Panc1 (cell line): ENCODE results near the gene TGDS.

Experiments used
- CTCF ChIP-seq: fragments of 450-650 bp; IDR thresholded peaks from 2 replicates; pipeline ENCODE4 v1.5.1; 2017; ENCODE audit warnings: mild to moderate bottlenecking
- POLR2AphosphoS5 ChIP-seq: IDR thresholded peaks from 2 replicates; pipeline ENCODE4 v1.6.1; 2012; ENCODE audit warnings: mild to moderate bottlenecking, low read depth, low read length, moderate library complexity
- REST ChIP-seq, 2 experiments: IDR thresholded peaks; 2 replicates each; pipeline ENCODE4 v1.6.1; 2011 to 2012; ENCODE audit warnings: low read depth in 2 of 2, control low read depth in 1 of 2, low read length in 1 of 2, mild to moderate bottlenecking in 1 of 2, moderate library complexity in 1 of 2; ENCODE audit not compliant: insufficient read depth in 1 of 2

- TF ChIP-seq CTCF: no peak
- TF ChIP-seq POLR2AphosphoS5: no peak
- no peak for TF ChIP-seq REST (IDR thresholded peaks at IDR 0.05; ENCODE audit: insufficient read depth in 1 of 2, low read depth in 2 of 2, low read length in 1 of 2)
Observed at GRCh38 chr13:94552095-94552494, 43.9 kb downstream of the TGDS start.
